Measurements from ENCODE around the gene PTCHD1.

DNA sequence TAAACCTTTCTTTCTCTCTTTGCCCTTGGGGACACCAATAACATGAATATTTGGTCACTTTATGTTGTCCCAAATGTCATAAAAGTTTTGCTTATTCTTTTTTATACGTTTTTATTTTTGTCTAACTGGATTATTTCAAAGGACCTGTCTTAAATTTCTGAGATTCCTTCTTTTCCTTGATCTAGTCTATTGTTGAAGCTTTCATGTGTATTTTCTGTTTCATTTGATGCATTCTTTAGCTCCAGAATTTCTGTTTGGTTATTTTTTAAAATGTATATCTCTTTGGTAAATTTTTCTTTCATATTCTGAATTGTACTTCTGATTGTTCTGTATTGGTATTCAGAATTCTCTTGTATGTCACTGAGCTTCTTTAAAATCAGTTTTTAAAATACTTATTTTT lies 88.3 kb downstream of the PTCHD1 start:
- no peak for TF ChIP-seq POLR2AphosphoS5 (IDR thresholded peaks at IDR 0.05)
- TF ChIP-seq, protein P1, sequence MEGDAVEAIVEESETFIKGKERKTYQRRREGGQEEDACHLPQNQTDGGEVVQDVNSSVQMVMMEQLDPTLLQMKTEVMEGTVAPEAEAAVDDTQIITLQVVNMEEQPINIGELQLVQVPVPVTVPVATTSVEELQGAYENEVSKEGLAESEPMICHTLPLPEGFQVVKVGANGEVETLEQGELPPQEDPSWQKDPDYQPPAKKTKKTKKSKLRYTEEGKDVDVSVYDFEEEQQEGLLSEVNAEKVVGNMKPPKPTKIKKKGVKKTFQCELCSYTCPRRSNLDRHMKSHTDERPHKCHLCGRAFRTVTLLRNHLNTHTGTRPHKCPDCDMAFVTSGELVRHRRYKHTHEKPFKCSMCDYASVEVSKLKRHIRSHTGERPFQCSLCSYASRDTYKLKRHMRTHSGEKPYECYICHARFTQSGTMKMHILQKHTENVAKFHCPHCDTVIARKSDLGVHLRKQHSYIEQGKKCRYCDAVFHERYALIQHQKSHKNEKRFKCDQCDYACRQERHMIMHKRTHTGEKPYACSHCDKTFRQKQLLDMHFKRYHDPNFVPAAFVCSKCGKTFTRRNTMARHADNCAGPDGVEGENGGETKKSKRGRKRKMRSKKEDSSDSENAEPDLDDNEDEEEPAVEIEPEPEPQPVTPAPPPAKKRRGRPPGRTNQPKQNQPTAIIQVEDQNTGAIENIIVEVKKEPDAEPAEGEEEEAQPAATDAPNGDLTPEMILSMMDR (IDR thresholded peaks at IDR 0.05): no peak

All from gastroesophageal sphincter (tissue), 3 donors.